GM21576 (cell line): ENCODE results near the gene STK33.
A peak's percentile ranks its signal among the peaks of the same experiment; 100 is the strongest.
"Not testable (repeated sequence)": the region's sequence is repeated elsewhere in the genome, so short reads cannot be mapped to it uniquely, and the experiment has no call there.

Experiments used
- ATAC-seq: cut with Tn5 transposase; IDR thresholded peaks from one replicate; pipeline ENCODE4 v1.9.1; 2021; ENCODE audit warnings: mild to moderate bottlenecking, moderate library complexity; ENCODE audit not compliant: unreplicated experiment

Gene STK33

GRCh38 chr11:8545698-8546366, 48.2 kb downstream of the STK33 start:
- no peak for ATAC-seq

- no peak for ATAC-seq
Observed at GRCh38 chr11:8544807-8545206, 49.2 kb downstream of the STK33 start.

GRCh38 chr11:8543278-8543677, 50.8 kb downstream of the STK33 start:
- ATAC-seq: no peak

DNA sequence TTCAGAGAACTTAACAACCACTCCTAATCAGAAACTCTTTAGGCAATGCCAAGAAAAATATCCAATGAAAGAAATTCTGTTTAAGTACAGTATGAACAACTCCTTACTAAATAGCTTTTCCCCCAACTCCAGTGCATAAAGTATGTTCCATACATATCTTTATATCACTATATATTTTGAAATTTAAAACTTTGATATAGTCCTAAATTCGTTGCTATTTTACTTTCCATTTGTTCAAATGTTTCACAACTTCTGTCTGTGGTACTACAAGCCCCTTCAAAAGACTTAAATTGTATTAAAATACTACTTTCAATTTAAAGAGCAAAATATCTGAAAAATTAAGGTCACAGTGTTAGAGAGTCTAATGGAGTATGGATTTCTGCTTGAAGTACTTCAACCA, 52.6 kb downstream of the STK33 start:
- no peak for ATAC-seq

DNA sequence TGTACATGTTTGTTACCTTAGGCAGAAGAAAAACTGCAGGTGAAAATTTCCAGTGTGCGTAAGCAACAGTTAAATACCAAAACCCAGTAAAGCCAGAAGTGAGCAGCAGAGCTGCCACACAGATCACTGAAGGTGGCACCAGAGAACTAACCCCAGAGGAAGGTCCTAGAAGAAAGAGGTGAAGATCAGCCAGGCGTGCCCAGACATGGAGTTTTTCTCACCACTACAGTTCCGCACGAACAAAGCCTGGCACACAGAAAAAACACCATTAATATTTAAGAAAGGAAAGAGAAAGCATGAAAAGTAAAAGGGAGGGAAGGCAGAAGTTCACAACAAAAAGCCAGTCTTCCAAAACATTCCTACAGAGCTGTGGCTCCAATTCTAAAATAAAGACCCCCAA, 60.7 kb downstream of the STK33 start:
- no peak for ATAC-seq

GRCh38 chr11:8532475-8532874, 61.6 kb downstream of the STK33 start:
- peak; percentile 71 for ATAC-seq

DNA sequence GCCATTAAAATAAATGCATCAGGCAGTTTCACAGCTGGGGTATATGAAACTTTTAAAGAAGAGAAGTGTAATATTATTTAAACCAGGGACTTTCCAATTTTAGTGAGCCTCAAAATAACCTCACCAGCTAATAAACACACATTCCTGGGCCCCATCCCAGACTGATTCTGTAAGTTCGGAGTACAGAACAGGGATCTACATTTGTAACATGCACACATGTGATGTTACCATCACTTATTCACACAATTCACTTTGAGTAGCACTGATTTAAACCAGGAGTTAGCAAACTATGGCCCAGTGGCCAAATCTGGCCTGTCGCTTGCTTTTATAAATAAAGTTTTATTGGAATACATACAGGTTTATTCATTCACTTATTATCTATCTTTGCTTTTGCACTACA, 62.0 kb downstream of the STK33 start:
- ATAC-seq: no peak

DNA sequence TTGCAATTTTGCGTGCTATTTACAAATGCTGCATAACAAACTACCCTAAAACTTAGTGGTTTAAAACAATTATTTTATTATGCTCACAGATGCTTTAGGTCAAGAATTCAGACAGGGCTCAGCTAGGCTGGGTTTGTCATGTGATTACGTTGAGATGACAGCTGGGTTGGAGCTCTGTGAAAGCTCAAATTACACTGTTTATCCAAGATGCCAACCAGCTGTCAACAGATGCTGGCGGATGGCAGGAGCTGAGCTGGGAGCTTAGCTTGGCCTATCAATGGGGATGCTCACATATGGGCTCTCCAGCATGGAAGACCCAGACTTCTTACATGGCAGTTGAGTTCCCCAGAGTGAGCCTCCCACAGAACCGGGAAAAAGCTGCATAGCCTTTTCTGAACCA, 62.7 kb downstream of the STK33 start:
- no peak for ATAC-seq

DNA sequence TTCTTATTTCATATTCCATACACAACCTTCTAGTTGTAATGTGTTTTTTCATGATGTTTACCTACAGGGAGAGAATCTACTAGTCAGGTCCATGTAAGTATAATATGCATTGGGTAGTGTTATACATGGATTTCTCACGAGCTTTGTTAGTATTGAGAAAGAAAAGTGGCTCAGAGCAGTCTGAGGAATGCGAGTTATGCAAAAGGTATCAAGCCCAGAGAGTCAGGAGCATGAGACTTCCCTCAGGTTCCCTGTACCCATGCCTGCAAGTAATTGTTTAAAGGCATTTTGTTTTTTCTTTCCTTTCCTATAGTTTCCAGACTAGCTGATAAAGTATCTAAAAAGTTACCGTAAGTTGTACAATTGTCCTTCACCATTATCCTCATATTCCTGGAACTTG, 66.1 kb downstream of the STK33 start:
- no peak for ATAC-seq

DNA sequence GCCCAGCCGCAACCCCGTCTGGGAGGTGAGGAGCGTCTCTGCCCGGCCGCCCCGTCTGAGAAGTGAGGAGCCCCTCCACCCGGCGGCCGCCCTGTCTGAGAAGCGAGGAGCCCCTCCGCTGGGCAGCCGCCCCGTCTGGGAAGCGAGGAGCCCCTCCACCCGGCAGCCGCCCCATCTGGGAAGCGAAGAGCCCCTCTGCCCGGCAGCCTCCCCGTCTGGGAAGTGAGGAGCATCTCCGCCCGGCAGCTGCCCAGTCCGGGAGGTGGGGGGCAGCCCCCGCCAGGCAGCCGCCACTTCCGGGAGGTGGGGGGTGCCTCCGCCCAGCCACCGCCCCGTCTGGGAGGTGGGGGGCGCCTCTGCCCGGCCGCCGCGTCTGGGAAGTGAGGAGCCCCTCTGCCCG, 70.6 kb downstream of the STK33 start:
- no peak for ATAC-seq

GRCh38 chr11:8512547-8512946, 81.5 kb downstream of the STK33 start:
- ATAC-seq: no peak

- no peak for ATAC-seq
Observed at GRCh38 chr11:8503910-8504364, 90.1 kb downstream of the STK33 start.

GRCh38 chr11:8501836-8502235, 92.2 kb downstream of the STK33 start:
- ATAC-seq: no peak

DNA sequence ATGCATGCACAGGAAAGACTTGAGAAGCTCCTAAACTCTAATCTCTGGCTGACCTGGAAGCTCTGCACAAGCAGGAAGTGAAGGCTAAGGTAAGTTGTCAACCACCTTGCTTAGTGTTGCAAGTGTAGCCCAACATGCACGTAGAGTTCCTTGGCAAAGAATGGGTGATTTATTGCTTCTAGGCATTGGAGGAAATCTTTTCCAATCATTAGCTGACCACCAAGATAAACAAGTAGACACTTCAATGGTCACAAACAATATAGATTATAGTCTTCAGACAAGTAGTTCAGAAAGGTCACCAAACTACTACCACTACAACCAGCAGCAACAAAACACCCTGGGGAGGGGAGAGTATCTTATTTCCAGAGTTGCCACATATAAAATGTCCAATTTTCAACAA, 105.6 kb downstream of the STK33 start:
- no peak for ATAC-seq

DNA sequence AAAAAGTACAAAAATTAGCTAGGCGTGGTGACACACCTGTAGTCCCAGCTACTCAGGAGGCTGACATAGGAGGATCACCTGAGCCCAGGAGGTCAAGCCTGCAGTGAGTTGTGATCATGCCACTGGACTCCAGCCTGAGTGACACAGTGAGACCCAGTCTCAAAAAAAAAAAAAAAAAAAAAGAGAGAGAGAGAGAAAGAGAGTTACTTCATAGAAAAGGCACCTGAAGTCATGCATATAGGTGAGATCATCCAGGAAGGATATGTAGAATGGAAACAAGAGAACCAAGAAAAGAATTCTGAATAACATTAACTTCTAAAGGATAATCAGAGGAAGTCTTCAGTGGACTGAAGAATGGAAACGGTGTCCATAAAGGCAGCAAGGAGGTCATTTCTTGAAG, 106.8 kb downstream of the STK33 start:
- no peak for ATAC-seq

DNA sequence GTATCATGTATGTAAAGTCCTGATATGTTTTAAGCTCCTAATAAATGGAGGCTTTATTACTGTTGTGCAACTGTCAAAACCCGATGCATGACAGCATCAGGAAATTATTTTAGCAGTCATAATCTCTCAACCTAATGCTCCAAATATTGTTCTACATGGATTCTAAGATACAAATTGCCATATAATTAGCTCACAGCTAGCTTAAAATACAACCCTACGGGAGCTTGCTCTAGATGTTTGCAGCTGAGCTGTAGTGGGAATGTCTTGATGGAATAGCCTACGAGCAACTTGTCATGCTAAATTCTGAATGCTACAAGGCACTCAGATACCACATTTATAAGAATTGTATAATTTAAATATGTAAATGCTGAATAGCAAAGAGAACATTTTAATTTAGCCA, 109.8 kb downstream of the STK33 start:
- ATAC-seq: no peak

DNA sequence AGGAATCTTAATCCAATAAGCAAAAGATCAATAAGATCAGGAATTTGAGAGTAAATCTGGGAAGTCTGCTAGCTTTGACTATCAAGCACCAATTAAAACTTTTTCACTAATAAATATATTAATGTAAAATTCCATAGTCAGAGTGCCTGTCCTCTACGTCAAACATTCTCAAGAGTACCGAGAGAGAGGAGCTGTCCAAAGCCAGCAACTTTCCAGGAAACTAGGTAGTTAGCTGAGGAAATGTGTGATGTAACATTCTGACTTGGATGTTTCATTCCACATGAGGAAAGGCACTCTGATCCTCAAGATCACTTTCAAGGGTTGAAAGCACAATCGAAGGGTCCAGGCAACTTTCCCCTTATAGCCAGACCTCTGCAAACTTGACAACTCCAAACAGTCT, 113.2 kb downstream of the STK33 start:
- ATAC-seq: no peak

DNA sequence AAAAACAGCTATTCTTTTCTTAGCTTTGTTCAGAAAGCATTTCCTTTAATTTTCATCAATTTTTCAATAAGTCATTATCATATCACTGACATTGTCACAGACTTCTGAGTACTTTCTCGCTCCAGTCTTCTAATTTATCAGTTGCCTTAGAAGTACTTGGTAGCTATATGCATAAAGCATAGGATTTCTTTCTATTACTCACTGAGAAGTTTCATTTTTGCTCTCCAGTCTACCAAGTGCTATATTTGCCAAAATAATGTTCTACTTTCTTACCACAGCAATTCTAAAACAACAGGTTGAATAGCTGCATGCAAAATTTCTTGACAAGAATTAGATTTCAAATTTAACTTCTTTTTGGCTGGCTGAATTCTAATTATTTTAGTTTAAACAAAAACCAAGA, 116.3 kb downstream of the STK33 start:
- ATAC-seq: peak; percentile 85

GRCh38 chr11:8477151-8477550, 116.9 kb downstream of the STK33 start:
- no peak for ATAC-seq

- not testable (repeated sequence) for ATAC-seq
Observed at GRCh38 chr11:8467806-8468205, 126.2 kb downstream of the STK33 start.

GRCh38 chr11:8467356-8467755, 126.7 kb downstream of the STK33 start:
- ATAC-seq: not testable (repeated sequence)

GRCh38 chr11:8466884-8467283, 127.1 kb downstream of the STK33 start:
- not testable (repeated sequence) for ATAC-seq

GRCh38 chr11:8459711-8460399, 134.2 kb downstream of the STK33 start:
- ATAC-seq: no peak
